Omental fat pad (tissue), 4 donors: Measurements from ENCODE around the gene NFAM1. TPM values are rescaled to one million over a fixed set of nuclear protein-coding genes. Genes with fewer than 3 reads are reported as not detected.

Experiments used
- ATAC-seq: fragments of 150-250 bp; one replicate; pipeline ENCODE4 v1.9.1; 2016; ENCODE audit warnings: mild to moderate bottlenecking, moderate library complexity; ENCODE audit not compliant: low FRiP score
- DNase-seq: peaks from one replicate; pipeline ENCODE4 v3.0.0-alpha.2; 2019; ENCODE audit warnings: low spot score
- CTCF ChIP-seq, 3 donors: fragments of 450-650 bp; IDR thresholded peaks; one replicate each; pipeline ENCODE4 v1.5.1; 2016 to 2017; ENCODE audit warnings: antibody characterized with exemption in 3 of 3, mild to moderate bottlenecking in 3 of 3, moderate library complexity in 2 of 3
- total RNA-seq, 4 donors: library from RNA; depleted of rRNA; stranded (reverse); fragments of >200 nt; gene quantifications; one replicate each; pipeline ENCODE4 v1.1.0, GENCODE V29; 2016

NFAM1 gene
- total RNA-seq, 4 donors from 2014 or later: 4.9 to 14.0 (median 6.3) TPM

- no peak for TF ChIP-seq CTCF (IDR thresholded peaks at IDR 0.05)
- DNase-seq: no peak
- no peak for ATAC-seq
These were observed 65.2 kb downstream of the NFAM1 start for GRCh38 chr22:42366806-42367581.

GRCh38 chr22:42365942-42366695 lies 66.1 kb downstream of the NFAM1 start:
- no peak for TF ChIP-seq CTCF (IDR thresholded peaks at IDR 0.05)
- ATAC-seq (no peak), DNase-seq (no peak)

- DNase-seq (no peak), ATAC-seq (no peak)
- no peak for TF ChIP-seq CTCF (IDR thresholded peaks at IDR 0.05)
These were observed 66.9 kb downstream of the NFAM1 start for GRCh38 chr22:42365111-42365865.

- ATAC-seq (no peak), DNase-seq (no peak)
- no peak for TF ChIP-seq CTCF (IDR thresholded peaks at IDR 0.05)
These were observed 67.5 kb downstream of the NFAM1 start for GRCh38 chr22:42364604-42365110.

GRCh38 chr22:42363892-42364291 lies 68.3 kb downstream of the NFAM1 start:
- no peak for DNase-seq
- TF ChIP-seq CTCF (IDR thresholded peaks at IDR 0.05): no peak
- no peak for ATAC-seq

GRCh38 chr22:42361523-42361922 lies 70.7 kb downstream of the NFAM1 start:
- DNase-seq (no peak), ATAC-seq (no peak)
- TF ChIP-seq CTCF (IDR thresholded peaks at IDR 0.05): no peak
